GM04504 (cell line): ENCODE data around the gene FAM219A.
"Not testable (repeated sequence)": the region's sequence is repeated elsewhere in the genome, so short reads cannot be mapped to it uniquely, and the experiment has no call there.

ENCODE experiments used
- DNase-seq: peaks from one replicate; pipeline ENCODE4 v3.0.0-alpha.2; 2012; ENCODE audit warnings: low read depth

The FAM219A gene

GRCh38 chr9:34484678-34485077 lies 26.3 kb upstream of the FAM219A start:
- no peak for DNase-seq

GRCh38 chr9:34482746-34483145 lies 24.4 kb upstream of the FAM219A start:
- not testable (repeated sequence) for DNase-seq

- not testable (repeated sequence) for DNase-seq
Measured at GRCh38 chr9:34481620-34482019, 23.2 kb upstream of the FAM219A start.

GRCh38 chr9:34479431-34479866 lies 21.1 kb upstream of the FAM219A start:
- no peak for DNase-seq

GRCh38 chr9:34477541-34477940 lies 19.2 kb upstream of the FAM219A start:
- DNase-seq = no peak

- DNase-seq = no peak
Measured at GRCh38 chr9:34475097-34475496, 16.7 kb upstream of the FAM219A start.

- DNase-seq = no peak
Measured at GRCh38 chr9:34465468-34465867, 7.1 kb upstream of the FAM219A start.

GRCh38 chr9:34464571-34464970 lies 6.2 kb upstream of the FAM219A start:
- DNase-seq = no peak

GRCh38 chr9:34463901-34464232 lies 5.5 kb upstream of the FAM219A start:
- DNase-seq = no peak

GRCh38 chr9:34463098-34463900 lies 4.9 kb upstream of the FAM219A start:
- DNase-seq = peak; percentile 58

GRCh38 chr9:34459941-34460340 lies 1.6 kb upstream of the FAM219A start:
- no peak for DNase-seq

GRCh38 chr9:34459356-34459755 lies 986 bp upstream of the FAM219A start:
- DNase-seq = no peak

- no peak for DNase-seq
Measured at GRCh38 chr9:34458959-34459340, 580 bp upstream of the FAM219A start.

GRCh38 chr9:34457266-34458012 lies 931 bp downstream of the FAM219A start:
- peak; percentile 44 for DNase-seq

- DNase-seq = no peak
Measured at GRCh38 chr9:34456746-34457145, 1.6 kb downstream of the FAM219A start.

GRCh38 chr9:34456151-34456550 lies 2.2 kb downstream of the FAM219A start:
- no peak for DNase-seq

- no peak for DNase-seq
Measured at GRCh38 chr9:34454571-34455065, 3.8 kb downstream of the FAM219A start.

- DNase-seq = no peak
Measured at GRCh38 chr9:34452568-34452967, 5.8 kb downstream of the FAM219A start.

- no peak for DNase-seq
Measured at GRCh38 chr9:34451545-34451944, 6.8 kb downstream of the FAM219A start.

- DNase-seq = no peak
Measured at GRCh38 chr9:34451135-34451534, 7.2 kb downstream of the FAM219A start.

GRCh38 chr9:34450644-34451043 lies 7.7 kb downstream of the FAM219A start:
- no peak for DNase-seq

GRCh38 chr9:34446951-34447350 lies 11.4 kb downstream of the FAM219A start:
- DNase-seq = no peak

- DNase-seq = no peak
Measured at GRCh38 chr9:34446468-34446891, 11.9 kb downstream of the FAM219A start.
